ENCODE data around the gene RBMX.

DNA sequence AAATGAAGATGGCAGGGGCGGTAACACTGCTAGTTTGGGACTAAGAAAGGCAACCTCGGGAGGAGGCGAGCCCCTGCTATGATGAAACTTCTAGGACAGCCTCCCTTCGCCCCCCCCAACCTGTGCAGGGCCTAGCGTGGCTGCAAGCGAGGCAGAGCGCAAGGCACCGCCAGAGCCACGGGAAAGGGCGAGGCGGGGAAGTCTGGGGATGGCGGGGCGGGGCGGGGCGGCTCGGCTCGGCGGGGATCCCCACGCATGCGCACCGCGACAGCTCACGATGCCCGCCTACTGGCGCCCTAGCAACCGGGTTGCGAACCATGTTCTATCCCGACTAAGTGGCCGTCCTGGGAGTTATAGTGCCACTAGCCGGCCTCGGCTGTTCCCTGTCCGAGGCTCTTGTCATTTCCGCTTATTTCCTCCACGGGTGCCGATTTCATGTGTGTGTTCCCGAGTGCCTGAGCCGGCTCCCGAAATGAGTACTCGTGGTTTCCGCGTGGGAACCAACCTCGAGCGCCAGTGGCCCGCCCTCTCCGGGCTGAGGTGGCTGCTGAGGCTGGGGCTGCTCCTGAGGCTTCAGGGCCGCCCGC lies 28.7 kb upstream of the RBMX start:
- TF ChIP-seq, protein P1, sequence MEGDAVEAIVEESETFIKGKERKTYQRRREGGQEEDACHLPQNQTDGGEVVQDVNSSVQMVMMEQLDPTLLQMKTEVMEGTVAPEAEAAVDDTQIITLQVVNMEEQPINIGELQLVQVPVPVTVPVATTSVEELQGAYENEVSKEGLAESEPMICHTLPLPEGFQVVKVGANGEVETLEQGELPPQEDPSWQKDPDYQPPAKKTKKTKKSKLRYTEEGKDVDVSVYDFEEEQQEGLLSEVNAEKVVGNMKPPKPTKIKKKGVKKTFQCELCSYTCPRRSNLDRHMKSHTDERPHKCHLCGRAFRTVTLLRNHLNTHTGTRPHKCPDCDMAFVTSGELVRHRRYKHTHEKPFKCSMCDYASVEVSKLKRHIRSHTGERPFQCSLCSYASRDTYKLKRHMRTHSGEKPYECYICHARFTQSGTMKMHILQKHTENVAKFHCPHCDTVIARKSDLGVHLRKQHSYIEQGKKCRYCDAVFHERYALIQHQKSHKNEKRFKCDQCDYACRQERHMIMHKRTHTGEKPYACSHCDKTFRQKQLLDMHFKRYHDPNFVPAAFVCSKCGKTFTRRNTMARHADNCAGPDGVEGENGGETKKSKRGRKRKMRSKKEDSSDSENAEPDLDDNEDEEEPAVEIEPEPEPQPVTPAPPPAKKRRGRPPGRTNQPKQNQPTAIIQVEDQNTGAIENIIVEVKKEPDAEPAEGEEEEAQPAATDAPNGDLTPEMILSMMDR (IDR thresholded peaks at IDR 0.05): no peak
- peak; percentile 13 for TF ChIP-seq POLR2A (IDR thresholded peaks at IDR 0.05)
- TF ChIP-seq POLR2AphosphoS5 (IDR thresholded peaks at IDR 0.05): peak; percentile 31
